ENCODE measurements around the gene TPX2.

TPX2 gene, protein sequence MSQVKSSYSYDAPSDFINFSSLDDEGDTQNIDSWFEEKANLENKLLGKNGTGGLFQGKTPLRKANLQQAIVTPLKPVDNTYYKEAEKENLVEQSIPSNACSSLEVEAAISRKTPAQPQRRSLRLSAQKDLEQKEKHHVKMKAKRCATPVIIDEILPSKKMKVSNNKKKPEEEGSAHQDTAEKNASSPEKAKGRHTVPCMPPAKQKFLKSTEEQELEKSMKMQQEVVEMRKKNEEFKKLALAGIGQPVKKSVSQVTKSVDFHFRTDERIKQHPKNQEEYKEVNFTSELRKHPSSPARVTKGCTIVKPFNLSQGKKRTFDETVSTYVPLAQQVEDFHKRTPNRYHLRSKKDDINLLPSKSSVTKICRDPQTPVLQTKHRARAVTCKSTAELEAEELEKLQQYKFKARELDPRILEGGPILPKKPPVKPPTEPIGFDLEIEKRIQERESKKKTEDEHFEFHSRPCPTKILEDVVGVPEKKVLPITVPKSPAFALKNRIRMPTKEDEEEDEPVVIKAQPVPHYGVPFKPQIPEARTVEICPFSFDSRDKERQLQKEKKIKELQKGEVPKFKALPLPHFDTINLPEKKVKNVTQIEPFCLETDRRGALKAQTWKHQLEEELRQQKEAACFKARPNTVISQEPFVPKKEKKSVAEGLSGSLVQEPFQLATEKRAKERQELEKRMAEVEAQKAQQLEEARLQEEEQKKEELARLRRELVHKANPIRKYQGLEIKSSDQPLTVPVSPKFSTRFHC

DNA sequence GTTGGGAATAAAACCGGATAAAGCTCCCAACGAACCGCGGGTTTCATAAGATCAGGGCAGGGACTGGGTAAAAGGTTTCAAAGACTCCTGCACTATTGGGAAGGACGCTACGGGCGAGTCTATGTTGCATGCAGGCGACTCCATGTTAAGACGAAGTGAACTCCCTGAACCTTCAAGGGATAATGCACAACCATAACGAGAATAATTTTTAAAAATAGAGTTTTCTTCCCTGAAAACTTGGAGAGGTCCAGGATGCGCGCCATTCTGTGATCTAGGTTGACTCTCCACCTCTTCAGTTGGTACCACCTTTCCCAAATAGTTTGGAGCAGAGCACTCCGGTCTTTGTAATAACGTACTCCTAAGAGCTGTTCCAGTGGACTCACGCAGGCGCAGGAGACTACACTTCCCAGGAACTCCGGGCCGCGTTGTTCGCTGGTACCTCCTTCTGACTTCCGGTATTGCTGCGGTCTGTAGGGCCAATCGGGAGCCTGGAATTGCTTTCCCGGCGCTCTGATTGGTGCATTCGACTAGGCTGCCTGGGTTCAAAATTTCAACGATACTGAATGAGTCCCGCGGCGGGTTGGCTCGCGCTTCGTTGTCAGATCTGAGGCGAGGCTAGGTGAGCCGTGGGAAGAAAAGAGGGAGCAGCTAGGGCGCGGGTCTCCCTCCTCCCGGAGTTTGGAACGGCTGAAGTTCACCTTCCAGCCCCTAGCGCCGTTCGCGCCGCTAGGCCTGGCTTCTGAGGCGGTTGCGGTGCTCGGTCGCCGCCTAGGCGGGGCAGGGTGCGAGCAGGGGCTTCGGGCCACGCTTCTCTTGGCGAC lies at the start of gene TPX2:
TSS of gene TPX2 (plus strand) at position 562 of the 821 bp plus-strand sequence. CDS start 18,187 bp downstream, outside the sequence.
- DNase-seq: peak; percentile 95

DNA sequence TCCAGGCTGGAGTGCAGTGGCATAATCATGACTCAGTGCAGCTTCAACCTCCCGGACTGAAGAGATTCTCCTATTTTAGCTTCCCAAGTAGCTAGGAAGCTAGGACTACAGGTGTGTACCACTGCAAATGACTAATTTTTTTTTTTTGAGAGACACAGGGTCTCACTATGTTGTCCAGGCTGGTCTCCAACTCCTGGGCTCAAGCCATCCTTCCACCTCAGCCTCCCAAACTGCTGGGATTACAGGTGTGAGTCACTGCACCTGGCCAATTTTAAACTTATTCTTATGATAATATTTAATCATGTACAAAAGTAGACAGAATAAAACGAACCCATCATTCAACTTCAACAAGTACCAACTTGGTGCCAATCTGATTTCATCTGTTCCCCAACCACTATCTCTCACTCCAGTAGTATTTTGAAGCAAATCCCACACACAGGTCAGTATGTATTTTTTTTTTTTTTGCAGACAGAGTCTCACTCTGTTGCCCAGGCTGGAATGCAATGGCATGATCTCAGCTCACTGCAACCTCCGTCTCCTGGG lies 48.9 kb upstream of the TPX2 start:
- DNase-seq: no peak

DNA sequence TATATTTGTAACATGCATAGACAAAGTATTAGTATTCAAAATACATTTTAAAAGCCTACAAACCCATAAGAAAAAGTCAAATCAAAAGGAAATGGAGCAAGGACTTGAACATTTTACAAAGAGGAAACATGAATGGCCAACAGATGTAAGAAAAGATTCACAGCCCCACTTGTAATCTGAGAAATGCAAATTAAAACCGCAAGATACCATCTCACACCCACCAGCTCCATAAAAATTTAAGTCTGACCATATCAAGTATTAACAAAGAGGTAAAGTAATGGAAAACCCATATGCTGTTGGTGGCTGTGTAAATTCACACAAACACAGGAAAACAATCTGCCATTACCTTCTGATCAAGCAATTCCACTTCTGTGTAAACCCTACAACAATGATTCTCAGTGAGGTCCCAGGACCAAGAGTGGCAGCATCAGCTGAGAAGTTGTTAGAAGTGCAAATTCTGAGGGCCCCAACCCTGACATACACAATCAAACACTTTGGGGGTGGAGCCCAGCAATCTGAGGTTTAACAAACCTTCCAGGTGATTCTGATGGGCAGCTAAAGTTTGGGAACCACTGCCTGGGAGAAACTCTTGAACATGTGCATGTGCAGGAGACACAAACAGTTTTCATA lies 47.3 kb upstream of the TPX2 start:
- DNase-seq: no peak

DNA sequence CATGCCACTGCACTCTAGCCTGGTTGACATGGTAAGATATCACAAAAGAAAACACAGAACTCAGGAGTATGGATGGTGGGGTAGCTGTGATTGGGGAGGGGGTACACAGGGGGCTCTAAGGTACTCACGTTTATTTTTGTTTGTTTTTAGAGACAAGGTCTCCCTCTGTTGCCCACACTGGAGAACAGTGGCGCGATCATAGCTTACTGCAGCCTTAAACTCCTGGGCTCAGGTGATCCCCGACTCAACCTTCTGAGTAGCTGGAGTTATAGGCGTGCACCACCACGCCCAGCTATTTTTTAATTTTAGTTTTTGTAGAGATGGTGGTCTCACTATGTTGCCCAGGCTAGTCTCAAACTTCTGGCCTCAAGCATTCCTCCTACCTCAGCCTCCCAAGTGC lies 45.7 kb upstream of the TPX2 start:
- DNase-seq: no peak

DNA sequence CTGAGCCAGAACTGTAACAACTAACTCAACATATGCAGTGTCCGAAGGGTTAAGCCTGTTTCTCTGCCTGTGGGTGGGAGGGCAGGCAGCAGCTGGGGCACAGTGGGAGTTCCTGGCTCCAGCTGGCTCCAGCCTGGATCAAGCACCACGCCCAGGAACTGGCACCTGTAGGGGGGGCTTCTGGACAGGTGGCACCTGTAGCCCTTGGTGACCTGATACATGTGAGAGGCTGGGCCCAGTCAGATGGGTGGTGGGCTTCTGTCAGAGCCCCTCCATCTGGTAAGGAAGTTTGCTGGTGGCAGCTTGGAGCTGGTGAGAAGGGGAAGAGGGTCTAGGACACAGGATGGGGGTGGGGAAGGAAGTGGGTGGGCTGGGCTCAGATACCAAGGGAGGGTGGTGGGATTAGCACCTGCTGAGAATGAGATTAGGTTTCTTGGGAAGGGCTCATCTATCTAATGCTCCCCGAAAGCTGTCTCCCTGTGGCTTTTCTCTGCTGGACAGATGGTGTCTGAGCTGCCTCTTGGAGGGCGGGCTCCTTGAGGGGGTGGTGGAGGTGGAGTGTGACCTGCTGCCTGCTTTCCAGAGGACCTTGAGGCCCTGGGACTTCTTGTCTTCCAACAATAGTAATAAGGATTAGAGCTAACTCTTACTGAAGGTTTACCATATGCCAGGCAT lies 45.0 kb upstream of the TPX2 start:
- DNase-seq: peak; percentile 24

DNA sequence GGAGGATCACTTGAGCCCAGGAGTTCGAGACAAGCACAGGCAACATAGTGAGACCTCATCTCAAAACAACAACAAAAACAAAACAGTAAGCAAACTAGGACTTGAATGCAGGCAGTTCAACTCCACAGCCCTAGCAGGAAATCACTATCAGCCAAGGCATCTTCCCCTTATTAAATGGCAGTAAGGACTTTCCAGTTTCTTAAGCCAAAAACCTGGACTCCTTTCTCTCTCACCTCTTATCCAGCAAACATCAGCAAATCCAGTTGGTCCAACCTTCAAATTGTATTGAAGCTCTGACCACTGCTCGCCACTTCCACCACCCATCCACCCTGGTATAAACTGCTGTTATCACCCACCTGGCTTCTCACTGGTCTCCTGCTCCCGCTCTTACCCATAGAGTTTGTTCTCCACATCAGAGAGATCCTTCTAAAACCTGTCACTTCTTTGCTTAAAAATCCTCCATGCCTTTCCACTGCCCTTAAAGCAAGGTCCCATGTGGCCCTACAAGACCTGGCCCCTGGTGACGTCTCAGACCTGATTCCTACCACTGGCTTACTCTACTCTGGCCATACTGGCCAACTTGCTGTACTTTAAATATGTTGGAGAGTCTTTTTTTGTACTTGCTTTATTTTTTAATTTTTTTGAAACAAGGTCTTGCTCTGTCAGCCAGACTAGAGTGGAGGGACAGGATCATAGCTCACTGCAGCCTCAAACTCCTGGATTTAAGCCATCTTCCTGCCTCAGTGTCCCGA lies 44.1 kb upstream of the TPX2 start:
- DNase-seq: no peak

DNA sequence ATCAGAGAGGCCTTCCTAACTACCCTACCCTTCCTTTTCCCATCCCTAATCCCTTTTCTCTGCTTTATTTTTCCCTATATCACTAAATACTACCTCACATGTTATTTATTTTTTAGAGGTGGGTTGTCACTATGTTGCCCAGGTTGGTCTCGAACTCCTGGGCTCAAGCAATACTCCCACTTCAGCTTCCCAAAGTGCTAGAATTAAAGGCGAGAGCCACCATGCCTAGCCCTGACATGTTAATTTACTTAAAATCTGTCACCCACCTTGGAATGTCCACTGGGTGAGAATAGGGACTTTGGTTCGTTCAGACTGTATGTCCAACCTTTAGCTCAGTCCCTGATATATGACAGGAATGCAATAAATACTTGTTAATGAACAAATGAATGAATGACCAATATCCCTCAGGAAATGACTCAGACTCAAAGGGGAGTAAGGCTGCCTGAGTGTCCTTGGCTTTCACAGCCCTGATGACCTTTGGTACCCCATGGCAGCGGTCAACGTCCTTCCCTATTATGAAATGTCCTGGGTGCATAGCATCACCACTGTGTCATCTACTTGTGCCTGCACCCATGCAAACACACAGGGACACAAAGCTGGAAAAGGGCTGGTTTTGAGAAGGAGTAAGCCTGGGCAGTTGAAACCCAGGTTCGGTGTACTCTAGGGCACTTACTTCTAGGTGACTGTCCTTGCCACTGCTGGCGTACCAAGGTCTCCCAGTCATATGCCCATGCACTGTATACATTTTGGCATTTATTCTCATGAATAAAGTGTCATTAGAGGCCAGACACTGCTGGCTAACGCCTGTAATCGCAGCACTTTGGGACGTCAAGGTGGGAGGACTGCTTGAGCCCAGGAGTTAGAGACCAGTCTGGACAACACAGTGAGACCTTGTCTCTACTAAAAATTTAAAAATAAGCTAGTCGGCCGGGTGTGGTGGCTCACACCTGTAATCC lies 43.0 kb upstream of the TPX2 start:
- DNase-seq: no peak

DNA sequence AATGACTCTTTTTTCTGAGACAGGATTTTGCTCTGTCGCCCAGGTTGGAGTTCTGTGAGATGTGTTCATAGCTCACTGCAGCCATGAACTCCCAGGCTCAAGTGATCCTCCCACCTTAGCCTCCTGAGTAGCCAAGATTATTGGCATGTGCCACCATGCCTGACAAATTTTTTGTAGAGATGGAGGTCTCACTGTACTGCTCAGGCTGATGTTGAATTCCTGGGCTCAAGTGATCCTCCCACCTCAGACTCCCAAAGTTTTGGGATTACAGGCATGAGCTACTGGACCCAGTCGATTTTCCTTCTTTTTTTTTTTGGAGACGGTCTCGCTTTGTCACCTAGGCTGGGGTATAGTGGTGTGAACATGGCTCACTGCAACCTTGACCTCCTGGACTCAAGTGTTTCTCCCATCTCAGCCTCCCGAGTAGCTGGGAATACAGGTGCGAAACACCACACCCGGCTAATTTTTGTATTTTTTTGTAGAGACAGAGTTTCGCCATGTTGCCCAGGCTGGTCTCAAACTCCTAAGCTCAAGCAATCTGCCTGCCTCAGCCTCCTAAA lies 40.8 kb upstream of the TPX2 start:
- DNase-seq: no peak

DNA sequence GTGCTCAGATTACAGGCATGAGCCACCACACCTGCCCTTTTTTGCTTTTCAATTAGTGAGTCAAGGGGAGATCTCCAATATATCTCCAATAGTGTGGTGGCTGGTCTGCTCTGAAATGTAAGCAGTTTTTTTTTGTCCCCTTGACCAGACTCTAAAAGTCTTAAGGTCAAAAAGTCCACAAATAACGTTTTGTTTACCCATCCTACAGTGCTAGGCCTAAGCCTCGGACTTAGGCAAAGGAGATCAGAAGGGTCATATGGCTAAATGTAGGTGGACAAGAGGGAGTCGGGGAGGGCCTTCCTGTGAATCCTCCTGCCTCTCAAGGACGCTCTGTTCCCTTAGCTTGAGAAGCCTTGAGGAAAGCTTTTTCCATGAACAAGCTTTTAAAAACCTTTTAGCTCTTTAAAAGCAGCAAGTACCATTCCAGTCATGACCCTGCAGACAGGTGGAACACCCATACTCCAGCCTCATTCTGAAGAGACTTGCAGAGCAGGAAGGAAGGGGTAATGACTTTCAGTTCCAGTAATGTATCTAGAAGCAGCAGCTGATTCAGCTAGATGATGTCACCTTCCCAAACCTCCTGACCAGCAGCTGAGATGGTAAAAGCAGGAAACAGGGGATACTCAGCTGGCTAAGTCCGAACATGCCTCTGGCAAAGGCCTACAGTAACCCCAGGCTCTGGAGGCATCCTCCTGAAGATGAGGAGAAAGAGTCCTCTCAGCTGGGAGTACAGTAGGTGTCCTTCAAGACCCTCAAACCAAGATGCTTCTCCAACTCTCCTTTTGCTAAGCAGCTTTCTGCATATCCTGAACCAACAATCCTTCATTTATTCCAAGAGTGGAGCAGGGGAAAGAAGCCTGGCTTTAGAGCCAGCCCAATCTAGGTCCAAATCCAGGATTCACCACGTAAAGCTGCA lies 40.0 kb upstream of the TPX2 start:
- DNase-seq: no peak

DNA sequence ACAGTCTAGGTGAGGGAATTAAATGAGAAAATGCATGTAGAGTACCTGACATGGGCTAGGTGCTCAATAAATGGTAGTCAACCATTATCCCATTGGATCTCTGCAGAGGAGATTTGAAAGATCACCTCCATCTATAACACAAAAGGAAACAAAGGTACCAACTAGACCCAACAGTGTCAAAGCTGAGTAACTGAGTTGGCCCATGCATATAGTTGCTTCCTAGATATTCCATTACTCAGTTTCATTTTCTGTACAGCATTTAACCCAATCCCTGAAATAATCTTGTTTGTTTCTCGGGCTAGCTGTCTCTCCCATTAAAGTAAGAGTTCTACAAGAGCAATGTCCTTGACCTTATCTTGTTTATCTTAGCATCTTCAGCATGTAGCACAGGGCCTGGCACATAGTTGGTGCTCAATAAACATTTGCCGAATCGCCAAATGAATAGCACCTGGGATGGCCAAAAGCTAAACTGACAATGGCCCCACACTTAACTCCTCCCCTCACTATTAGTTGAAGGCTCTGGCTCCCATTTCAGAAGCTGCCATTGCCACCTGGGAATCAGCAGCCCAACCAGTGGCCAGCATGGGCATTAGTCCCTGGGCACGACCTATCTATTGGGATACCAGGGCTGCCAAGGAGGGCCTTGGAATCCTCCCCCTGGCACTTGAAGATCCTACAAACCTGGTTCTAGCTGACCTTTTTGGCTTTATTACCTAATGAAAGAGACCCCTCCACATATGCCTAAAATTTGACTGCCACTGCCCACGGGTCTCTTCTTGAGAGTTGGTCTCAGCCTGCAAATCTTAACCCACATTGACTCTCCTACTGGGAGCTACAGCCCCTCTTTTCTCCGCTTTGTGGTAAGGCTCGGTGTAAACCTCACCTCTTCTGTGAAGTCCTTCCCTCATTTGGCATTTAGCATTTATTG lies 39.0 kb upstream of the TPX2 start:
- DNase-seq: no peak

DNA sequence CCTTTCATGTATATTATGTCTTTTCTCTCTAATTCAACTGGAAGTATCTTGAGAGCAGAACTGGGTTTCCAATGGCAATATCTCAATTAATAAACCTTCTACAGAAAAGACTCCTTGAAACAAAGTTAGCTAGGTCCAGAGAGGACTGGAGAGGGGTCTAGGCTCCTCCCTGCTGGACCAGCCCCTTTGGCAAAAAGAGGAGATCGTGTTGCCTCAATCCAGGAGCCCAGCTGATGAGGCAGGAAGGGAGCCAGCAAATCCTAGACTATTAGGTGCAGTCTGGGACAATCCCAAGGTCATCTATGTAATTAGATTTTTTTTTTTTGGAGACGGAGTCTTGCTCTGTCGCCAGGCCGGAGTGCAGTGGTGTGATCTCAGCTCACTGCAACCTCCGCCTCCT lies 38.3 kb upstream of the TPX2 start:
- DNase-seq: no peak

DNA sequence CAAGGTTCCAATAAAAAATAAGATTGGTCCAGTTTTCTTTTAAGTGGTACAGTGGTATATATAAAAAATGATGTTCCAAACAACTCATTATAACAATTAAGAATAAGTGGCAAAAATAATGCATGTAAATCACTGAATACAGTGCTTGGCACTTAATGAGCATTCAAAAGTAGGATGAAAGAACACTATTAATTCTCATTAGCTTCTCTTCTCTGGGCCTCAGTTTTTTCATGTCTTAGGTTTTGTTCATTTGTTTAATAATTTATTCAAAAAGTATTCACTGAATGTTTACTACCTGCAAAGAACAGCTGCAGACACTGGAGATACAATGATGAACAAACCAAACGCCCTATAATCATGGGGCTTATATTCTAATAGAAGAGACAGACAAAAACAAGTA lies 37.5 kb upstream of the TPX2 start:
- DNase-seq: no peak

DNA sequence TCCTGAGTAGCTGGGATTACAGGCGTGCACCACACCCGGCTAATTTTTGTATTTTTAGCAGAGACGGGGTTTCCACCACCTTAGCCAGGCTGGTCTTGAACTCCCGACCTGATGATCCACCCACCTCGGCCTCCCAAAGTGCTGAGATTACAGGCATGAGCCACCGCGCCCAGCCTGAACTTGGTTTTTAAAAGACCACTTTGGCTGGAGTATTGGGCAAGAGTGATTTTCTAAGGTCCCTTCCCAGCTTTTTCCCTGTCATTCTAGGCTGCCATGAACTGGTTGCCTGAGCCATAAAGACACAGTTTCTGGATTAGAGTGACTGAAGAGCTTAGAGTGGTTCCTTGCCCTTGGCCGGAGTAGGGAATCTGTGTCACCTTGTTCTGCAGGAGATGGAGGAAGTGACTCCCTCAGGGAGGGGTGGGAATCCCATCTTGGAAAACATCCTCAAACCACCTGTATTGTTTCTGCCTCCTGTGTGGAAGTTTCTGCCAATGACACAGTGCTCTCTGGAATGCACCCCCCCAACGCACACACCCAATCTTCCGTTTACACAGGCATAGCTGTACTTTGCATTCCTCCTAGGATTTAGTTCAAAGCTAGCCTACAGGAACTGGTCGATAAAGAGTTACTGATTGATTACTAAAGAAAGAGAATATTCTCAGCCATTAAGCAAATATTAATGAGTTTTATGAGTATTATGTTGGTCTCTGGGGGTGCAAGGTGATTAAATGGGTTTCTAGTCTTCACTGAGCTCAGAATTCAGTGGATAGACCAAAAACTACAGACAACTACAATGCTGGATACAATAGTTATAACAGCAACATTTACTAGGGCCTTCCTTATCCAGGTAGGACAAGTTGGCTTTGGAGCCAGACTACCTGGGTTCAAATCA lies 34.6 kb upstream of the TPX2 start:
- DNase-seq: no peak

DNA sequence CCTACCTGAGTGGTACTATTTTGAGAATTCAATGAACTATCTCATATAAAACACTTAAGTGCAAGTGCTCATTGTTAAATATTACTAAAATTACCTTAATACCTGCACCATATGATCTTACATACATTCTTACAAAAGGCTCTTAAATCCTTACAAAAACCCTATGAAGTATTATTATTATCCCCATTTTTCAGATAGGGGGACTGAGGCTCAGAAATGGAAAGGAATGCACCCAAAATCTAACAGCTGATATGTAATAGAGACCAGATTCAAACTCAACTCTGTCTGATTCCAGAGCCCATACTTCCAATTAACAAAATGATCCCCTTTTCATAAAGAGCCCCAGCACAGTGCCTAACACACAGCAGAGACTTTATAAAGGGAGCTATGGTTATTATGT lies 33.9 kb upstream of the TPX2 start:
- DNase-seq: no peak

DNA sequence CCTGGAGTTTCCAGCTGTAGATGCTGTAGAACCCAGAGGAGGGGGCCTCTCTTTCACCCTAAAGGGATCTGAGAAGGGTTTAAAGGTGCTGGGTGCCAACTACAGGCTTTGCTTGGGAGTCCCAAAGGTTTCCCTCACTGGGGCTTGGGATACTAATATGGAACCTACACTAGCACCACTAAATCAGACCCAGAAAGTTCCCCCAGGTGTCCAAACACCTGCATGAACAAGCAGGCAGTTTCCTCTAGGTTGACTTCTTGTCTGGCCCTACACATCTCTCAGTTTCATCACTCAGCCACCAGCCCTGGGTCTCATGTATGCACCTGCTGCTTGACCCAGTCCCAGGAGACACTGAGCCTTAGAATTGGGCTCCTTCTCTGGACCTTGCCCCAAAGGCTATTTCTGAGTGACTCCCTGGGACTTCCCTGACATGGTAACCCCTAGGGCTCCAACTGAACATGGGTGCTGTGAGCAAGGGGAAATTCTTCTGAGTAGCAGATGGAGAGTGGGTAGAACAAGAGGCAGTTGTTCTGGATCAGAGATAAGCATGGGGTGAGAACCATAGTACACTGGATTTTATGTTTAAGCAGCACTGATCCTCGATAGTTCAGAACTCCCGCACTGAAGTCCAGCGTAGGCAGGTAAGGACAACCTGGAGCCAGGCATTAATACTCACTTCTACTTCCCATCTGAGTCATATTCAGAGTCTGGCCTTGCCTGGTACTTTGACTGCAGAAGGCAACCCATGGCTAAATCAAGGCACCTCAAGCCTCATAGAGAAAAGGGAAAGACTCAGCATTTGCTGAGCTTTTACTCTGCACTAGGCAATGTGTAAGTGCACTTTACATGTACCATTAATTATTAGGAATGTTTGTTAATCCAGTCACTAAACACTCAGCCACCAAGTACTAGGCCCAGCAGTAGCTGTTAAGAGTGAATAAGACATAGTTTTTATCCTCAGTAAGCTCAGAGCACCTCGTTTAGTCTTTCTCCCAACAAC lies 33.2 kb upstream of the TPX2 start:
- DNase-seq: no peak

Data from NCI-H2081 treated with DMSO at 0.1 percent for 48 hours (cell line).